Raji (cell line): ENCODE data around the gene DNAJB13.

Source experiments
- POLR2A ChIP-seq: IDR thresholded peaks from 2 replicates; pipeline ENCODE4 v1.6.1; 2011; ENCODE audit warnings: low read depth, low read length, control low read depth; ENCODE audit not compliant: insufficient read depth

The DNAJB13 gene

DNA sequence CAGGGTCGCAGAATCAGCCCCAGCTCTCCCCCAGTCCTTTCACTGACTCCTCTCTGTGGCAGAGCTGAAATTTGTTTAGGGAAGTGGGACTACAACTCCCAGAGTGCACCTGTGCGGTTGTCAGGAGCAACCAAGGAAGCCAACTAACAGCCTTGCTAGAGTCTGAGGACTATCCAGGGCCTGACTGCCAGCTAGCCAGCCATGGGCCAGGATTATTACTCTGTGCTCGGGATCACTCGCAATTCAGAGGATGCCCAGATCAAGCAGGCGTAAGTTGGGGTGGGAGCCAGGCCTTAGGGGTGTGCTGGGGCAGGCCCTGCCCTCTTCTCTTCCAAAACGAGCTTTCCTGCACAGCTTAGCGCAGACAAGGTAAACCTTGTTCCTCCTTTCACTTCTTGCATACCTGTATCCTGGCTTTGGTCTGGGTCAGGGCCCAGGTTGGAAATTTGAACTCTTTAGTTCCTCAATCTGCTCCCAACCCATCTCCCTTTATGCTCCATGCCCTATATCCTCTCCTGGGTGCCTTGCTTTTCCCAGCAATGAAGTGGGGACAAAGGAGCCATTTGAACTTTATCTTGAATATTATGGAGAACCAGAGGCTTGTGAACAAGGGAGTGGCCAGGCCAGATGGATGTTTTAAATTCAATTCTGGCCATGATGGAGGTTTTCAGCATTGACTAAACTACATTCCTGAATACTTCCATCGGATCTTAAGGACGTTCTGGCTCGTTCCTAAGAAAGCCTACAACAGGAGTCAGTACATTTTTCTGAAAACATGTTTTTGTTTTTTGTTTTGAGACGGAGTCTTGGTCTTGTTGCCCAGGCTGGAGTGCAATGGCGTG lies at the start of gene DNAJB13:
Gene DNAJB13 (plus strand): TSS at position 158 of the 842 bp plus-strand sequence. CDS start 44 bp downstream, at position 202.
- no peak for TF ChIP-seq POLR2A

- TF ChIP-seq POLR2A: no peak
Observed at GRCh38 chr11:73902303-73902702, 48.5 kb upstream of the DNAJB13 start.

GRCh38 chr11:73907191-73907590 lies 43.6 kb upstream of the DNAJB13 start:
- no peak for TF ChIP-seq POLR2A

DNA sequence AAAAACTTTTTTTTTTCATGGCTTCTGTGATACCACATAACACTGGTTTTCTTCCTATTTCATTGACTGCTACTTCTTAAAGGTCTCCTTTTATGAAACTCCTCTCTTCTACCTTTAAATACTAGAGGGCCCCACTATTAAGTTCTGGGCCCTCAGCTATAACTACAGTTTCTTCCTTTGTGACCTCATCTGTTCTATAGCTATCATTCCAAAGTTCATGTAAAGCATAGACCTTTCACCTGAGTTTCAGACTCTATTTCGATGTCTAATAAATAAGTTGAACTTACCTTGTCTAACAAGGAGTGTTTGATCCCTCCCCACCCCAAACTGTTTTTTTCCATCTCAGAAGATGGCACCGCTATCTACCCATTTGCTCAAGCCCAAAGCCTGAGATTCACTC lies 38.8 kb upstream of the DNAJB13 start:
- no peak for TF ChIP-seq POLR2A

- no peak for TF ChIP-seq POLR2A
Observed at GRCh38 chr11:73913472-73913871, 37.4 kb upstream of the DNAJB13 start.

DNA sequence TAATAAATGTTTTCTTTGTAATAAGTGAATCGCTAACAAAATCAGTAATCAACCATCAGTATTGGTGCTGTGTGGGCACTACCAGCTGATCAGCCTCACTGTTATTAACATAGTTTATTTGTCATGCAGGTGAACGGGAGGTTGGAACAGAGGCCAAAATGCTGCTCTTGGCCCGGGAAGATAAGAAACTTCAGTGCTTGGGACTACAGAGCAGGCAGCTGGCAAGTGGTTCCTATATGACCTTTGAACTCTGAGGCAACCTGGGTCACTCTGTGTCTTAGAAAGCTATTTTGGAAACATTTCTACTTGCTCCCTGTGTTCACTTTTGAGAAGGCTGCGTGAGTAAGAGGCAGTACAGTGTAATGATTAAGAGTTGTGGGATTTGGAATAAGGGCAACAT lies 36.5 kb upstream of the DNAJB13 start:
- no peak for TF ChIP-seq POLR2A

- no peak for TF ChIP-seq POLR2A
Observed at GRCh38 chr11:73916435-73916834, 34.4 kb upstream of the DNAJB13 start.

DNA sequence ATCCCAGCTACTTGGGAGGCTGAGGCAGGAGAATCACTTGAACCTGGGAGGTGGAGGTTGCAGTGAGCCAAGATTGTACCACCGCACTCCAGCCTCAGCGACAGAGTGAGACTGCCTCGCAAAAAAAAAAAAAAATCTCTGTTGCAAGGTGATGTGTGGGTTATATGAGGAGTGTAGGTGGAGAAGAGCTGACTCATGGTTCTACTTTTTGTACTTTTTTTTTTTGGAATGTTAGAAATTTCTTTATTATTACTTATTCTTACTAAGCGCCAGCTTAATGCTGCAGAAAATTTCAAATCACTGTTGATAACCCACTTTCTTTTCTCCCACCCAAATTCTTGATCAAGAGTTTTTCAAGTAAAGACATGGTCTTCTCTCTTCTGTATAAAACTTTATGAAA lies 29.6 kb upstream of the DNAJB13 start:
- no peak for TF ChIP-seq POLR2A

DNA sequence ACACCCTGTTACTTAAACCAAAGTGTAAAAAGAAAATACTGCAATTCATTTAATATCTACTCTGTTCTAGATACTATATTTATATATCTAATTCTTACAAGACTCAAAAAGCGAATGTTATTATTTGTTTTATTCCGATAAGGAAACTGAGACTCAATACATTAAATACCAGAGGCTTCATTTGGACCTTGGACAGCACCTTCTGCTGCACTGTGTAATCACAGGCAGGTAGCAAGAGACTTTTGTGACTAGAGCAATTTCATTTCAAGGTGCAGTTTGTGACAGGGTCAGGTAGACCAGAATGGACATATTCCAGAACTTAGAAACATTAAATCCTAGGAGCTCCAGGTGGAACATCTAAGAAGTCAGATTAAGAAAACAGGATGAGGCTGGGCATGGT lies 21.4 kb upstream of the DNAJB13 start:
- no peak for TF ChIP-seq POLR2A

GRCh38 chr11:73931039-73931645 lies 19.7 kb upstream of the DNAJB13 start:
- no peak for TF ChIP-seq POLR2A

DNA sequence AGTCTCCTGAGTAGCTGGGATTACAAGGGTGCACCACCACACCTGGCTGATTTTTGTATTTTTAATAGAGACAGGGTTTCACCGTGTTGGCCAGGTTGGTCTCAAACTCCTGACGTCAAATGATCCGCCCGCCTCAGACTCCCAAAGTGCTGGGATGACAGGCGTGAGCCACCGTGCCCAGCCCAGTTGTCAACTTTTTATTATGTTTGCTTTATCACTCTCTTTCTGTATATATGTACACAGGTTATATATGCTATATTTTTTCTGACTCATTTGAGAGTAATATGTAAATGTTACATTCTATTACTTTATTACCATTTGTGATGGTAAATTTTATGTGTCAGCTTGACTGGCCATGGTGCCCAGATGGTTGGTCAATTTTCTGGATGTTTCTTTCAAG lies 18.9 kb upstream of the DNAJB13 start:
- no peak for TF ChIP-seq POLR2A

DNA sequence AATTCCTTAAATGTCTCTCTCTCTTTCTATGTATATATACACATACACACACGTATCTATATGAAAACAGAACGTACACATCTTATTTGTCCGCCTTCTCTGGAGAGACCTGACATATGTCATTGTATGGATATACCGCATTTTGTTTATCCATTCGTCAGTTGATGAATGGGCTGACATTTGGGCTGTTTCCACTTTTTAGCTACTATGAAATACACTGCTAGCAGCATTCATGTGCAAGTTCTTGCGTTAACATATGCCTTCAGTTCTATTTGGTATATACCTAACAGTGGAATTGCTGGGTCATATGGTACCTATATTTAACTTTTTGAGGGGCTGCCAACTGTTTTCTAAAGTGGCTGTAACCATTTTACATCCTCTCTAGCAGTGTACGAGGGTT lies 18.0 kb upstream of the DNAJB13 start:
- TF ChIP-seq POLR2A: no peak

- TF ChIP-seq POLR2A: no peak
Observed at GRCh38 chr11:73939096-73939495, 11.7 kb upstream of the DNAJB13 start.

DNA sequence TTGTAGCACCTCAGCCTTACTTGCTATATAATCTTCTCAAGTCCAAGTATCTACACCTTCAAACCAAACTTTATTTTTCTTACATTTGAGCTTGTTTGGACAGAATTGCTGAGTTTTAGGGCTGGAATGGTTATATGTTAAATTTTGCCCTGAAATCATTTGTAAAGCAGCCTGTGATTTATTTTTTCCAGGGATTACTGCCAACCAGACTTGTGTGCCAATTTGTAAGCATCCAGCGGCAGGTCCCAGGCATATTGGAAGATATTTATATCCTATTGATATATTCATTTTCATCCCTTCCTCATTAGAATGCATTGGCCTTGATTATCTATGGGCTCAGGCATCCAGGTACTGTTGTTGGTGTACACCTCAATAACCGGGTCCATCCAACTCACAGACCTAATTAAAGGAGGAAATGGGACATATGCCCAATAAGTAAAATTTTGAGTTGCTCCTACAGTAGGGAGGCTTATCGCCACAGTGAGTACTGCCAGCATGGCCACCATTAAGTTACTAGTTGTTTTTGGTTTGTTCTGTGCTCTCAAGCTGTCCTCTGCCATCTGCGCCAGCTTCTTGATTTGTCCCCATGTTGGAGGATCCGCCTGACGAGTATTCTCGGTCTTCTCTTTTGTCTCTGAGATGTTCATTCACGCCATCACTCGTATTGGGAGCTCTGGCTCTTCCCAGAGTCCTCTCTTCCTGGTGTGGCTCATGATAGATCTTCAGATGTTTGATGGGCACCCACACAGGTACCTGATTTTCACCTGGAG lies 9.8 kb upstream of the DNAJB13 start:
- TF ChIP-seq POLR2A: no peak

GRCh38 chr11:73942010-73942409 lies 8.8 kb upstream of the DNAJB13 start:
- TF ChIP-seq POLR2A: no peak

DNA sequence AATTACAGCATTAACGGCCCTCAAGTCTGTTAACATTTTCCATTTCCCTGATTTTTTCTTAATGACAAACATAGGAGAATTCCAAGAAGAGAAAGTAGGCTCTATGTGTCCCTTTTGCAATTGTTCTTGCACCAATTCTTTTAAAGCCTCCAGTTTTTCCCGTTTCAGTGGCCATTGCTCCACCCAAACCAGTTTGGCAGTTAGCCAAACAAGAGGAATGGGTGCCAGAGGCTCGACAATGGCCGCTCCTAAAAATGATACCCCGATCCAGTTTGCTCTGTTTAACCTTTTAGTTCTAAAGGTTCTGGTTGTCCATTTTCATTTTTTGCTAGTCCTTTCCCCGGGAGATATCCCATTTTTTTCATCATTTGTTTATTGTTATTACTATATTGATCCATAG lies 6.7 kb upstream of the DNAJB13 start:
- no peak for TF ChIP-seq POLR2A
